ENCODE results near the gene ARFGAP3.

ARFGAP3 gene

DNA sequence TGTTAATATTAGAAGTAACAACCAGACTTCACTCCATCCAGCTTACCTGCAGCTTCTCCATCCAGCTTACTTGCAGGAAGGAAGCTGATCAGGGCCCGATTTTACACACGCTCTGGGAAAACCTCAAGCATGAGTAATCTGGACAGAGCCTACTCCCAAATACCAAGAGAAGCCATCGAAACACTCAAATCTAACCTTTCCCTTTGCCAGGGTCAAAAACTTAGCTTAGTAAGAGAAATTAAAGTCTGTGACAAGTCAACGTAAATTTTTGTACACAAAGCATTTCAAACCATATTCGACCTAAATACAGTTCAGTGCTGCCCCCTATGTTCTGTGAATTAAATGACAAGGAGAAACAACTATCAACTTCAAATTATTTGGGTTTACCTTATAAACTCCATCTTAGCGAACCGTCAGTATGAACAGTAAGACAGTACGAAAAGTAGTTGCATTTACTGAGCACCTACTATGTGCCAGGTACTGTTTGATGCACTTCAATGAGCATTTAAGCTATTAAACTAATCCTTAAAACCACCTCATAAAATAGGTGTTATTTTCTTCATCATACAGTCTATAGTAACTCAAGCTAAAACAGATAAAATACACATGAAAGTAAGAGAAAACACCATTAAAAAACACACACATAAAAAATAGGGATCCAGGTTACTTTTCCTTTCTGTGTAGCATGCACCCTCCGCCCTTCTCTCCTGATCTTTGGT is 36.9 kb downstream of the ARFGAP3 start:
- peak; percentile 80 for DNase-seq (ENCODE audit: low read depth)

DNA sequence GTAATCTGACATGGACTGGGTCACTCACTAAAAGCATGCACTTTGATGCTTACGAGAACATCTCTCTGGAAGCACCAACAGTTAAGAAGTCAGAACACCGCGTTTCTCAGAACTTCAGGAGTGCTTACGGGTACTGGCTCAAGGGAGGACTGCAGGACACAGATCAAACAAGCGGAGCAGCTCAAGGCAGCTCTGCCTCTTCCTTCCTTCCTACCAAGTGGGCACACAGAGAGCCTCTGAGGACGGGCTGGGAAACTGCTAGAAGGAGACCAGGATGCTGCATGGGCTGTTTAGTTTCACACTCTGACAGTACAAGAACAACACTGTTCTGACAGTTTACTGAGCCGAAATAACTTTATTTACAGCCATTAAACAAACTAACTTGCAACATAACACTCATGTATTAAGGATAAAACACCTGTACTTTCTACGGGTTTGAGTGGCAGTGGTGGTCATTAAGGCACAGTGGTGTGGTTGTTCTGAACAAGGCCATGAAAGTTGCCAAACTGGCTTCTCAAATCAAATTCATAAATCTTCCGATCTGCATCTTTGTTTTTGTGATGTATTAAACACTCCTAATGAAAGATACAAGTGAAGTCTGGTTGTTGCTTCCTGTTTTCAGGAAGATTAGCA is 37.5 kb downstream of the ARFGAP3 start:
- no peak for DNase-seq (ENCODE audit: low read depth)

- DNase-seq (ENCODE audit: low read depth) = peak; percentile 25
These were observed 39.5 kb downstream of the ARFGAP3 start for GRCh38 chr22:42817556-42817955.

- DNase-seq (ENCODE audit: low read depth) = no peak
These were observed 40.7 kb downstream of the ARFGAP3 start for GRCh38 chr22:42816336-42816735.

GRCh38 chr22:42814616-42815015 is 42.5 kb downstream of the ARFGAP3 start:
- no peak for DNase-seq (ENCODE audit: low read depth)

- DNase-seq (ENCODE audit: low read depth) = no peak
These were observed 42.9 kb downstream of the ARFGAP3 start for GRCh38 chr22:42814215-42814614.

- no peak for DNase-seq (ENCODE audit: low read depth)
These were observed 43.6 kb downstream of the ARFGAP3 start for GRCh38 chr22:42813501-42813900.

- no peak for DNase-seq (ENCODE audit: low read depth)
These were observed 45.6 kb downstream of the ARFGAP3 start for GRCh38 chr22:42811459-42811858.

- DNase-seq (ENCODE audit: low read depth) = no peak
These were observed 48.6 kb downstream of the ARFGAP3 start for GRCh38 chr22:42808521-42808920.

DNA sequence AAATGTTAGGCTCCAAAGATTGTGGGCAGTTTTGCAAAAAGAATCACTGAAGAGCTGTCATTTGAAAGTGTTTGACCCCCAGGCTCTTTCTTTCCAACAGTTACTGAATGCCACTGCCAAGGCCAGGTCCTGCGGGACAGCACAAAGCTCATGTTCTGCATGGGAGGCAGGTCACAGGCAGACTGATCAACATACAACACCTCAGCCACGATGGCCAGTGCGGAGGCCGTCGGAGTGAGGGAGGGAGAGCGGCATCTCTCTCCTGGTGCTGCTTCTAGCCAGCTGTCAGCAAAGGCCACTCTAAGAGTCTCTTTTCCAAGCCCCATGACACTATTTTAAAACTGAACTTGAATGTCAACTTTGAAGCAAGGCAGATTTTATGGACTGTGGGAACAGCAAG is 49.9 kb downstream of the ARFGAP3 start:
- no peak for DNase-seq (ENCODE audit: low read depth)

GRCh38 chr22:42805998-42806830 is 50.9 kb downstream of the ARFGAP3 start:
- no peak for DNase-seq (ENCODE audit: low read depth)

DNA sequence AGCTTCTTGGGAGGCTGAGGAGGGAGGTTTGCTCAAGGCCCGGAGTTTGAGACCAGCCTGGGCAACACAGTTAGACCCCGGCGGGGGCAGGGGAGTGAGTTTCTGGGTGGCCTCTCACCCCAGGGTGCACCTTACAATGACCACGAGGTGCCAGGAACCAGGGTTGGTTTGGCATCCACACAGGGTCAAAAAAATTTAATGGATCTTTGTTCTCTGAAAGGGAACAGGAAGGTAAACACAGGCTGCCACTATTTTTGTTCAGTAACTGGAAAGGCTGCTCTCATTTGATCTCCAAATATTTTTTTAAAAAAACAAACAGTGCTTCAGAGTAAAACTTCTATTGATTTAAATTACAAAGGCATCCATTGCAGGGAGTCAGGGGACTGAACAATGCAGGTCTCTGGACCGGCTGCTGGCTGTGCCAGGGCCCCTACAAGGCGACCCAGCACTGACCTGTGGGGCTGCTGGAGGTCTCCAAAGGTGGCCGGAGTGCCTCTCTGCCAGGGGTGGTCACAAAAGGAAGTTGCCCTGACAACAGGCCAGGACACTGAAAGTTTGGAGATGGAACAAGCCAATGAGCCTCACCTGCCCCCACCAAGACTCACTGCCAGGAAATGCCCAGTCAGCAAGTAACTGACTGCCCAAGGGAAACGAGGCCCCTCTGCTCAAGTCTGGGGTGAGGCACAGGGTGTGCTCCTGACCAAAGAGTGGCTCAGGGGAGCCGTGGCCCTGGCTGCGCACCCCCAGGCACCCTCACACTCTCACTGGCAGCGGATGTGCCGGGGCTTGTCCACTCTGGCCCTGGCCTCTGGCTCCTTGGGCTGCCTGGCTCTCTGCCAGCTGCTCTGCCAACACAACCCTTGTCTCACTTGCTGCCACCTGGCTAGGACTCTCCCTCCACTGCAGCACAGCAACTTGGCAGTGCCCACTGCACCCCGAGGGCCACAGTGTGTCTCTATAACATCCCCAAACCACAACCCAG is 51.8 kb downstream of the ARFGAP3 start:
- DNase-seq (ENCODE audit: low read depth) = no peak

DNA sequence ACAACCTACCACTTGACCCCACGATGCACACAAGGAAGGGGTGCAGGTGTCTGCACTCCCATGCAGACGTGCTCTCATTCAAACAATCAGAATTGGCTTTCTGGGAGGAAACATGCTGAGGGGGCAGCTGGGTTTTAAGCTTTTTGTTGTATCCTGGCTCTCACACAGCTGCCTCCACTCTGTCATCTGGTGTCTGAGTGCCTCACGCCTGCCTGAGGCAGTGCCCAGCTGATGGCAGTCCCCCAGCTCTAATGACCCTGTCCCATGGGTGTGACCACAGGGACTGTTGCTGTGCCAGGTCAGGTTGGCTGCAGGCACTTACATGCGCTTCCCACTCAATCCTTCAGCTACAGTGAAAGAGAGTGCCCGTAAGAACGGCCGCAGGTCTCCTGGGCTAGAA is 53.7 kb downstream of the ARFGAP3 start:
- DNase-seq (ENCODE audit: low read depth) = no peak

GRCh38 chr22:42801252-42802080 is 55.6 kb downstream of the ARFGAP3 start:
- DNase-seq (ENCODE audit: low read depth) = no peak

DNA sequence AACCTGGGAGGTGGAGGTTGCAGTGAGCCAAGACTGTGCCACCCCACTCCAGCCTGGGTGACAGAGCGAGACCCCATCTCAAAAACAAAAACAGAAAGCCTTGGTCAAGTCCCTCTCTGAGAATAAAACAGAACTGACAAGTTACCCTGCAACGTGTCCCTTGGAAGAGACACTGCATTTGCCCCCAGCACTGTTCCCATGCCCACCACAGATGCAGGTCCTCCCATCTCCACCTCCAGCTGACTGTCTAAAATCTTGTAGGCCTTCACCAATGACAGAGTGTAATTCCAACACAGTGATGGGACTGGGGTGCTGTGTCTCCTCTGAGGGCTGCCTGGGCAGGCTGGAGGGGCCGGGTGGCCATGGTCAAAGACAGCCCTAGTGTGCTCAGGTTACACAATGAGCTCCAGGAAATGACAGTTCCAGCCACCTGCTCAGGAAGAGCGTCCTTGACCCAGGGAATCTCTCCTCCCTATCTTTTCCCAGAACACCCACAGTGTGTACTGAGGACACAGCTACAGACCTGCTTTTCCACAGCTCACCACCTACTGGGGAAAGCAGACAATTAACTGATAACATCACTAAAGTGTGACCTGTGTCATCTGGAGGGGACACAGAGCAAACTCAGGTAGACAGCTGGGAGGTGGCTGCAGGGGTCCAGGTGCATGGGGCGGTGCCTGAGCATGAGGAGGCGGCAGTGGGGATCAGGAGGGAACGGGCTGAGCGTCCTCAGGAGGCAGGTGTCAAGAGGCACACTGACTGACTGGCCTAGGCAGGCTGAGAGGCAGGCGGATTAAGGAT is 56.4 kb downstream of the ARFGAP3 start:
- no peak for DNase-seq (ENCODE audit: low read depth)

DNA sequence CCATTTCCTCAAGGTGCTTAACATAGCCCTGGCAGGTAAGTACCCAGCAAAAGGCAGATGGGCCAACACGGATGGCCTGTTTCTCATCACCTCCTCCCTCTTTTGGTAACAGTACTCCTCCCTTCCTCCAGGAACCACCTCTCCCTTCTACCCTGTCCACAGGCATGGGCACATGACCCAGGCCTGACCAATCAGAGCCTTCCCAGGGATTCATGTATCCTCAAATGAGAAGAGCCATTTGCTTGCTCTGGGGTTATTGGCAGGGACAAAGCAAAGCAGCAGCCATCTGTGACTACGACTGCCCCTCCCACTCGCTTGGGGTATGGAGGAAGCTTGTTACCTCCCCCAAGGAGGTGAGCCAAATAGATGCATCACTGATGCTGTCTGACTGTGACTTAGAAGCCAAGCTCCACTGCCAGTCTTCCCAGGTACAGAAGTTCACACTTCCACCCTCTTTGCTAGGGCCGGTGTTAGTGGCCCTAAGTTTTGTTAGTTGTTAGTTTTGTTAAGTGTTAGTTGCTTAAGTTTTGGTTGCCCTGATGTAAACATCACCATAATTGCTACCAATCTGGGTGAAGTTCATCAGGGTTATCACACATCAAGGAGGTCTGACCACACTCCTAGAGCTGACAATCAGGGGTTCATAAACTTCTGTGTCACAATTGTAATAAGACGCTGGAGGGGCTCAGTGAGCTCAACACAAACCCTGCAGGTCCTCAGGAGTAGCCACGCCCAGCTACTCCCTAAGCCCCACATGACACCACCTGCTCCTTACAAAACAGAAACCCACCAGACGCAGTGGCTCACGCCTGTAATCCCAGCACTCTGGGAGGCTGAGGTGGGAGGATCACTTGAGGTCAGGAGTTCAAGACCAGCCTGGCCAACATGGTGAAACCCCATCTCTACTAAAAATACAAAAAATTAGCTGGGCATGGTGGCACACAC is 57.3 kb downstream of the ARFGAP3 start:
- no peak for DNase-seq (ENCODE audit: low read depth)

DNA sequence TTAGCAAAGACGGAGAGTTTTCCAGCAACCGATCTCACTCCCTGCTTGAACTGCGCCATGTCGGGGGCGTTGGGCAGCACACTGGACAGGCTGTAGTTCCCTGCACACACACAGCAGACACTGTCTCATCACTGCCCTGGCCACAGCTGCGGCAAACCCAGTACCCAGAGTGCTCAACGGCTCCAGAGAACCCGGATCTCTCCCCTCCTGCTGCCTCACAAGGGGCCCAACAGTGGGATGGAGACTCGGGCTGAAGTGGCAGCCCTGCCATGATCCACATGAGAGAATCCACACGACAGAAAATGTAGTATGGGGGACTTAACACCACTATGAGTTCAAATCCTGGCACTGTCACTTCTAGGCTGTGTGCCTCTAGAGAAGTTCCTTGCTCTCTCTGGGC is 58.0 kb downstream of the ARFGAP3 start:
- DNase-seq (ENCODE audit: low read depth) = no peak

- DNase-seq (ENCODE audit: low read depth) = peak; percentile 61
These were observed 60.1 kb downstream of the ARFGAP3 start for GRCh38 chr22:42797011-42797410.

DNA sequence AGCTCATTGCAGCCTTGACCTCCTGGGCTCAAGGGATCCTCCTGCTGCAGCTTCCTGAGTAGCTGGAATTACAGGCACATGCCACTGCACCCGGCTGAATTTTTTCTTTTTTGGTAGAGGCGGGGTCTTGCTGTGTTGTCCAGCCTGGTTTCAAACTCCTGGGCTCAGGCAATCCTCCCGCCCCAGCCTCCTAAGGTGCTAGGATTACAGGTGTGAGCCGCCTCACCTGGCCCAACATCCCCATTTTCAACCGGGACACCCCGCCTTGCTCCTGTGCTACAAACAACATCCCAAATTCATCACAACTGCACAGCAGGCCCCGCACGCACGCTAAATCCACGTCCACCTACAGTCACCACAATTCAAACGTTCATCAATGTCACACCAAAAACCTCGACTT is 61.0 kb downstream of the ARFGAP3 start:
- DNase-seq (ENCODE audit: low read depth) = no peak

All from fibroblast of gingiva (primary cell).